ENCODE results near the gene ZMYM4. TPM values are rescaled to one million over a fixed set of nuclear protein-coding genes. Genes with fewer than 3 reads are reported as not detected.

Gene ZMYM4
- total RNA-seq, 4 donors from 2014 or later, result 27.8 to 37.7 (median 28.8) TPM

DNA sequence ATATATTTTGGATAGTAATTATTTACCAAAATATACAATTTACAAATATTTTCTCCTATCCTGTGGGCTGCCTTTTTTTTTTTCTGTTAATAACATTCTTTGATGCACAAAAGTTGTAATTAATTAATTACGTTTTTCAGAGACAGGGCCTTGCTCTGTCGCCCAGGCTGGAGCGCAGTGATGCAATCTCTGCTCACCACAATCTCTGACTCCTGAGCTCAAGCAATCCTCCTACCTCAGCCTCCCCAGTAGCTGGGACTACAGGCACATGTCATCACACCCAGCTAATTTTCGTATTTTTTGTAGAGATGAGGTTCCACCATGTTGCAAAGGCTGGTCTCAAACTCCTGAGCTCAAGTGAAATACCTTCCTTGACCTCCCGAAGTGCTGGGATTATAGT lies 21.3 kb upstream of the ZMYM4 start:
- TF ChIP-seq, protein P1, sequence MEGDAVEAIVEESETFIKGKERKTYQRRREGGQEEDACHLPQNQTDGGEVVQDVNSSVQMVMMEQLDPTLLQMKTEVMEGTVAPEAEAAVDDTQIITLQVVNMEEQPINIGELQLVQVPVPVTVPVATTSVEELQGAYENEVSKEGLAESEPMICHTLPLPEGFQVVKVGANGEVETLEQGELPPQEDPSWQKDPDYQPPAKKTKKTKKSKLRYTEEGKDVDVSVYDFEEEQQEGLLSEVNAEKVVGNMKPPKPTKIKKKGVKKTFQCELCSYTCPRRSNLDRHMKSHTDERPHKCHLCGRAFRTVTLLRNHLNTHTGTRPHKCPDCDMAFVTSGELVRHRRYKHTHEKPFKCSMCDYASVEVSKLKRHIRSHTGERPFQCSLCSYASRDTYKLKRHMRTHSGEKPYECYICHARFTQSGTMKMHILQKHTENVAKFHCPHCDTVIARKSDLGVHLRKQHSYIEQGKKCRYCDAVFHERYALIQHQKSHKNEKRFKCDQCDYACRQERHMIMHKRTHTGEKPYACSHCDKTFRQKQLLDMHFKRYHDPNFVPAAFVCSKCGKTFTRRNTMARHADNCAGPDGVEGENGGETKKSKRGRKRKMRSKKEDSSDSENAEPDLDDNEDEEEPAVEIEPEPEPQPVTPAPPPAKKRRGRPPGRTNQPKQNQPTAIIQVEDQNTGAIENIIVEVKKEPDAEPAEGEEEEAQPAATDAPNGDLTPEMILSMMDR (IDR thresholded peaks at IDR 0.05), result no peak
- TF ChIP-seq POLR2AphosphoS5 (IDR thresholded peaks at IDR 0.05), result no peak
- no peak for TF ChIP-seq EP300 (IDR thresholded peaks at IDR 0.05)
- no peak for TF ChIP-seq POLR2A (IDR thresholded peaks at IDR 0.05)
- H3K36me3 ChIP-seq, result no peaks in the 10 kb centered on the region
- no peaks in the 10 kb centered on the region for H3K4me1 ChIP-seq
- no peak overlapping the region for H3K27ac ChIP-seq
- 90% methylated on average over 3 to 5 of the region's 5 CpGs for WGBS, 2 donors (ENCODE audit: low coverage in 1 of 2)
- H3K9me3 ChIP-seq, result no peaks in the 10 kb centered on the region
- no peak overlapping the region for H3K4me3 ChIP-seq
- ATAC-seq, result no peak
- no peaks in the 10 kb centered on the region for H3K27me3 ChIP-seq

DNA sequence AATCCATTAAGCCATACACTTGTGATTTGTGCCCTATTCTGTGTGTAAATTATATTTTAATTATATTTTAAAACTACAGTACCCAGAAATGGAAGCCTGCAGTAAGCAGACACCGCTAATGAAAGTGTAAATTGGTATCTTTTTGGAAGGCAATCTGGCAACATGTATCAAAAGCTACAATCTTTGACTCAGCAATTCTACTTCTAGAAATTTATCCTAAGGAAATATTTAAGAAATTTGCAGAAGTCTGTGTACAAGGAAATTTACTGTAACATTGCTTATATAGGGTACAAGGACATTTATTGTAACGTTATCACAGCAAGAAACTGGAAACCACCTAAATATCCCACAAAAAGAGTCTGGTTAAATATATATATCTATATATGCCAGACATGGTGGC lies 14.6 kb upstream of the ZMYM4 start:
- Histone ChIP-seq H3K9me3 (no peaks in the 10 kb centered on the region), H3K4me3 (no peak overlapping the region), H3K27ac (no peak overlapping the region), H3K27me3 (no peaks in the 10 kb centered on the region), H3K36me3 (no peaks in the 10 kb centered on the region), H3K4me1 (no peaks in the 10 kb centered on the region)
- ATAC-seq, result no peak
- TF ChIP-seq, protein P1 (IDR thresholded peaks at IDR 0.05), result no peak
- TF ChIP-seq EP300 (IDR thresholded peaks at IDR 0.05) (no peak), POLR2A (IDR thresholded peaks at IDR 0.05) (no peak), POLR2AphosphoS5 (IDR thresholded peaks at IDR 0.05) (no peak)
- 87 to 96% methylated on average over 2 of the region's 2 CpGs for WGBS, 2 donors (ENCODE audit: low coverage in 1 of 2)

DNA sequence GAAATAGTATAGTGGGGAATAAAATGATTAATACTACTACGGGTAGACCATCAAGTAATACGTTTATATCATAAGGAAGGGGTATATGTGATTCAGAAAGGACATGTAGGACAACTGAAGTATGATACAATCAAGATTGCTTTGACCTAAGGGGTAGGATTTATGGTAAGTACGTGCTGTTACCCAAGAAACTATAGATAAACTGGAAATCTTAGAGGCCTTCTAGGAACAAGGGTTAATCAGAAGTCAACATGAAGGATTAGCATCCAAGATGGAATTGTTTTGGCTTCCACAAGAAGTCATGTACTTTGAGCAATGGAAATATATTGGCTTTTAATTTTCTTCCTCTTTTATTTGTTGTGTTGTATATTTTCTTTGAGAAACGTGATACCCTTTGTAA lies 13.2 kb upstream of the ZMYM4 start:
- TF ChIP-seq, protein P1 (IDR thresholded peaks at IDR 0.05), result no peak
- TF ChIP-seq EP300 (IDR thresholded peaks at IDR 0.05) (no peak), POLR2AphosphoS5 (IDR thresholded peaks at IDR 0.05) (no peak), POLR2A (IDR thresholded peaks at IDR 0.05) (no peak)
- H3K36me3 ChIP-seq, result no peaks in the 10 kb centered on the region

DNA sequence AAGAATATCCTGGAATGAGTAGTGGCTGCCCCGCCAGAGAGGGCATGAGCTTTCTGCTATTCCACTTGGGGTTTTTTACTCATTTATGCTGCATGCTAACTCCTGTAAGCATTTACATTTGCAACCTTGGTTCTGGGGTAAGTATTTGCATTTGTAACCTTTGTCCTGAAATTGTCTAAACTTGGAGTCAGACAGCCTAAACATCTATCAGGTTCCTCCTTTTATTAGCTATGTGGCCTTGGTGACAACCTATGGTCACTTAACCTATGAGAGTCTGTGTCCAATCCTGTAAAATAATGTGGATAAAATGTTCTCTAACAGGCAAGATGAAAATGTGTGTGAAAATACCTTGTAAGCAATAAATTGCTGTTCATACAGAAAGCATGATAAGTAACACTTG lies 8.9 kb upstream of the ZMYM4 start:
- H3K27me3 ChIP-seq, result no peaks in the 10 kb centered on the region
- ATAC-seq, result no peak
- no peak overlapping the region for H3K27ac ChIP-seq
- no peaks in the 10 kb centered on the region for H3K4me1 ChIP-seq
- TF ChIP-seq POLR2AphosphoS5 (IDR thresholded peaks at IDR 0.05) (no peak), EP300 (IDR thresholded peaks at IDR 0.05) (no peak), POLR2A (IDR thresholded peaks at IDR 0.05) (no peak)
- TF ChIP-seq, protein P1 (IDR thresholded peaks at IDR 0.05), result no peak
- H3K9me3 ChIP-seq, result no peaks in the 10 kb centered on the region
- 100% methylated on average over 1 of the region's 1 CpG for WGBS, 2 donors (ENCODE audit: low coverage in 1 of 2)
- no peaks in the 10 kb centered on the region for H3K36me3 ChIP-seq
- no peak overlapping the region for H3K4me3 ChIP-seq

More for the DNA sequence above, 13.2 kb upstream of the ZMYM4 start:
- H3K27me3 ChIP-seq, result no peaks in the 10 kb centered on the region
- no peaks in the 10 kb centered on the region for H3K4me1 ChIP-seq
- H3K9me3 ChIP-seq, result no peaks in the 10 kb centered on the region
- no peak overlapping the region for H3K27ac ChIP-seq
- 75 to 80% methylated on average over 4 of the region's 4 CpGs for WGBS, 2 donors (ENCODE audit: low coverage in 1 of 2)
- ATAC-seq, result no peak
- H3K4me3 ChIP-seq, result no peak overlapping the region

DNA sequence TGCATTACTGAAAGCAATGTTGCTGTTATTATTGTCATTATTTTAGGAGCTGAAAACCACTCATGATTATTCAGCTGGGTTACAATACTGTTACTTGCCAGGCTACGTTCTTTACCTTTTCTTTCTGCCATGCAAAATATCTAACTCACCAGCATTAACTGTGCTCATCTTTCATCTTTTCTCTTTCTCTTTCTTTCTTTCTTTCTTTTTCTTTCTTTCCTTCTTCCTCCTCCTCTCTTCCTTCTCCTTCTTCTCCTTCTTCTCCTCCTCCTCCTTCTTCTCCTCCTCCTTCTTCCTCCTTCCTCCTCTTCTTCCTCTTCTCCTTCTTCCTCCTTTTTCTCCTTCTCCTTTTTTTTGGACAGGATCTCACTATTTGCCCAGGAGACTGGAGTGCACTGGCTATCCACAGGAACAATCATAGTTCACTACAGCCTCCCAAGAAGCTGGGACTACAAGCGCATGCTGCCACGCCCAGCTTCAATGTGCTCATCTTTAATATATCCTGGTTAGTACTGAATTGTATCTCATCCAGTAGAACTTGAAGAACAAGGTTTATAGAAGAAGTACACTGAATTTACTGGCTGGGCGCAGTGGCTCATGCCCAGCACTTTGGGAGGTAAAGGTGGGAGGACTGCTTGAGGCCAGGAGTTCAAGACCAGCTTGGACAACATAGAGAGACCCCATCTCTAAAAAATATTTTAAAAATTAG lies 6.9 kb upstream of the ZMYM4 start:
- H3K27me3 ChIP-seq, result no peaks in the 10 kb centered on the region
- H3K36me3 ChIP-seq, result no peaks in the 10 kb centered on the region
- TF ChIP-seq, protein P1 (IDR thresholded peaks at IDR 0.05), result no peak
- TF ChIP-seq POLR2AphosphoS5 (IDR thresholded peaks at IDR 0.05), result no peak
- TF ChIP-seq EP300 (IDR thresholded peaks at IDR 0.05), result no peak
- no peak for TF ChIP-seq POLR2A (IDR thresholded peaks at IDR 0.05)
- no peak overlapping the region for H3K4me3 ChIP-seq
- no peaks in the 10 kb centered on the region for H3K4me1 ChIP-seq
- no peaks in the 10 kb centered on the region for H3K9me3 ChIP-seq
- WGBS, 2 donors (ENCODE audit: low coverage in 1 of 2), result 70 to 78% methylated on average over 1 to 4 of the region's 4 CpGs
- no peak for ATAC-seq
- H3K27ac ChIP-seq, result no peak overlapping the region
